ENCODE results near the gene VPS13D. TPM values are rescaled to one million over a fixed set of nuclear protein-coding genes. Genes with fewer than 3 reads are reported as not detected.
A peak's percentile ranks its signal among the peaks of the same experiment; 100 is the strongest.

Gene VPS13D
- total RNA-seq, 1 experiment from 2014 or later = 13.6 TPM

GRCh38 chr1:12552951-12553921, 323.4 kb downstream of the VPS13D start:
- DNase-seq (ENCODE audit: low read depth) = no peak

- DNase-seq (ENCODE audit: low read depth) = no peak
Observed at GRCh38 chr1:12553963-12554362, 324.1 kb downstream of the VPS13D start.

GRCh38 chr1:12554521-12555305, 324.9 kb downstream of the VPS13D start:
- no peak for DNase-seq (ENCODE audit: low read depth)

GRCh38 chr1:12555411-12556367, 325.9 kb downstream of the VPS13D start:
- DNase-seq (ENCODE audit: low read depth) = no peak

GRCh38 chr1:12556368-12556930, 326.6 kb downstream of the VPS13D start:
- peak; percentile 90 for DNase-seq (ENCODE audit: low read depth)

- DNase-seq (ENCODE audit: low read depth) = no peak
Observed at GRCh38 chr1:12556957-12557935, 327.4 kb downstream of the VPS13D start.

GRCh38 chr1:12561121-12561520, 331.3 kb downstream of the VPS13D start:
- no peak for DNase-seq (ENCODE audit: low read depth)

Other genes starting within 250 kb of the VPS13D start
- 36.0 and 38.9 TPM in 2 replicates for gene MFN2, start 249.6 kb upstream of the VPS13D start, total RNA-seq (2014; rRNA removed; shearing (Covaris generic))
- 25.1 and 35.0 TPM in 2 replicates for gene MIIP, start 210.5 kb upstream of the VPS13D start, total RNA-seq (2014; rRNA removed; shearing (Covaris generic))
- not detected in 2 replicates for gene TNFRSF8, start 166.7 kb upstream of the VPS13D start, total RNA-seq (2014; rRNA removed; shearing (Covaris generic))
- not detected in 2 replicates for gene TNFRSF1B, start 63.0 kb upstream of the VPS13D start, total RNA-seq (2014; rRNA removed; shearing (Covaris generic))